NCI-H2081 (cell line): Measurements from ENCODE around the gene GPX2.

ENCODE experiments used
- DNase-seq, 2 experiments: peaks; one replicate each; lab custom pipeline; 2025; lab: John Stamatoyannopoulos, UW

GPX2 gene

DNA sequence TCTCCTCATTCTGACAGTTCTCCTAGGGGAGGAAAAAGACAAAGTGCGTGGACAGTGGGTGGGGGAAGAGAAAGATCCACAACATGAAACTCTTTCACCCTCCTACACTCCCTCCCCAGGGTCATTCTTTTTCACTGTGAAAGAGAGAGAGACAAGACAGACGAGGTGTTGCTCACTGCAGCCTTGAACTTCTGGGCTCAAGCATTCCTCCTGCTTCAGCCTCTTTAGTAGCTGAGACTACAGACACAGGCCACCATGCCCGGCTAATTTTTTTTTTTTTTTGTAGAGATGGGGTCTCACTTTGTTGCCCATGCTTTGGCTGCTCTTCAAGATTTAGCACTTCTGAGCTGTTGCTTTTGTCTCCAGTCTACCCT is 2.7 kb downstream of the GPX2 start:
- no peak for DNase-seq

GRCh38 chr14:64938972-64939816 is 3.4 kb downstream of the GPX2 start:
- peak; percentile 80 to 95 for DNase-seq

DNA sequence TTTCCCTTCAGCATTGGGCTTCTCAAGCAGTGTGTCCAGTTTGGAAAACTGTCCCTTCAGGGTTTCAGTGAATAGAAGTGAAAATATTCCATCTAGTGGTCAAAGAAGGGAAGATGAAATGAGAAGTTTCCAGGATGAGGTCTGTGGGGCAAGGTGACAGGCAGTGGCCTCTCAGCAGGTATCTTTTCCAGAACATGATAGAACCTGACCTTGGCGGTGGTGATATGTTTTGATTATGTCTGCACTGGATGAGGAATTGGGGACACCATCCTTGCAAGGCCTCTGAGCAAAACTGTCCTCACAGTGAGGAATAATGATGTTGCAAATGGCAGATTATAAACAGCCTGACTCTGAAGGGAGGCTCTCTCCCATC is 4.7 kb downstream of the GPX2 start:
- peak in 1 of 2 experiments; percentile 13 for DNase-seq

GRCh38 chr14:64937171-64937820 is 5.2 kb downstream of the GPX2 start:
- DNase-seq: peak in 1 of 2 experiments; percentile 15

- no peak for DNase-seq
Measured at GRCh38 chr14:64935508-64935907, 7.0 kb downstream of the GPX2 start.

GRCh38 chr14:64934338-64934929 is 8.1 kb downstream of the GPX2 start:
- DNase-seq: no peak

- DNase-seq: no peak
Measured at GRCh38 chr14:64932231-64932630, 10.3 kb downstream of the GPX2 start.

GRCh38 chr14:64931123-64931522 is 11.4 kb downstream of the GPX2 start:
- DNase-seq: no peak

DNA sequence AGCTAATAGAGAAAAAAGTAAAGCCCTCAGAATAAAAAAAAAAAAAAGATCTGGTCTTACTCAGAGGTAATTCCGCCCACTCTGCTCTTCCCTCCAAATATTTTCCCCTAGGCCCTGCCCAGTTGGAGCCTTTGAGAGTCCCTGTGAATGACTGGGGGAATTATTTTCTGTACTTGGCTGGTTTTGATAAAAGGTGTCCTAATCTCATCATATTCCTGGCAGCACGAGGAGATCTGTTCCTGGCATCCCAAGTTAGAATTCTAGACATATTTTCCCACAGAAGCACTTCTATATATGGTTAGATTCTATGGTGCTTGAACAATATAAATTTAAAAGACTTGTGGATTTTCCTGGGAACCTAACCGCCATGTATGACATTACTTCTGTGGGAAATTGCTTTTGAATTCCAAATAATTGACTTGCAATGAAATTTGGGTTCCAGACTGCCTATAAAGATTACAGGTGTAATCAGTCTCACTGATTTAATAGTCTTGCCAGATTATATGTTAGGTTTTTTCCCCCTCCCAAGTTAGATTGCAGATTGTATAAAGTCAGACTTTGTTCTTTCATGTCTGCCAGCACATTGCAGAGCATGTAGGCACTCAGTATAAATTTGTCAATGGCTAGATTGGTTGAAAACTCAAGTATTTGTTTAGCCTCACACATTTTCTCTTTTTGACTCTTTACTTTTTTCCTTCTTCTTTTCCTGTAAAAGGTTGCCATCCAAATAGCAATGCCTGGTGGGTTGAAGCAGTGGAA is 12.3 kb downstream of the GPX2 start:
- no peak for DNase-seq

- DNase-seq: no peak
Measured at GRCh38 chr14:64929014-64929359, 13.6 kb downstream of the GPX2 start.

GRCh38 chr14:64928239-64929013 is 14.1 kb downstream of the GPX2 start:
- no peak for DNase-seq

GRCh38 chr14:64927031-64927430 is 15.5 kb downstream of the GPX2 start:
- no peak for DNase-seq

- no peak for DNase-seq
Measured at GRCh38 chr14:64926398-64926995, 16.0 kb downstream of the GPX2 start.

- DNase-seq: no peak
Measured at GRCh38 chr14:64923015-64923414, 19.5 kb downstream of the GPX2 start.

DNA sequence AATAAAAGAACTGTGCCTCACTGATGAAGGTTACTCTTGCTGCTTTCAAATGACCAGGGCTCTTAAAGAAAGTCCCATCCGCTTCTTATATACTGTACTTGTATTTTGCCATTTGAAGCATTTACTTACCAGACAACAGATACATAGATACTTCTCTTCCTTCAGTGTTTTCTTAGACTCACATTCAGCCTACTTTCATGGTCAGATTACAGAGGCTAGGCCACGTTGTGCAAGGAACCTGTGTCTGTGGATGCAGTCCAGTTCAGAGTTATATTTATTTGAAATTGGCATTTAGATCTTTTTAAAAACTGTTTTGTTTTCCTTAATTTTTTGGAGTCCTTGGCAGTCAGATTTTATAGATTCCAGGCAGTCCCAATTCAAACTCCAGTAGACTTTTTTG is 22.1 kb downstream of the GPX2 start:
- DNase-seq: no peak

DNA sequence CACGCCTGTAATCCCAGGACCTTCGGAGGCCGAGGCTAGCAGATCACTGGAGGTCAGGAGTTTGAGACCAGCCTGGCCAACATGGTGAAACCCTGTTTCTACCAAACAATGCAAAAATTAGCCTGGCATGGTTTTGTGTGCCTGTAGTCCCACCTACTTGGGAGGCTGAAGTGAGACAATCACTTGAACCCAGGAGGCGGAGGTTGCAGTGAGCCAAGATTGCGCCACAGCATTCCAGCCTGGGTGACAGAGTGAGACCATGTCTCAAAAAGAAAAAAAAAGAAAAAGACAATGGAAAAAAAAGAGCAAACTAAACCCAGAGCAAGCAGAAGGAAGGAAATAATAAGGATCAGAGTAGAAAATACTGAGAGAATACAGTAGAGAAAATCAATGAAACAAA is 22.9 kb downstream of the GPX2 start:
- no peak for DNase-seq

DNA sequence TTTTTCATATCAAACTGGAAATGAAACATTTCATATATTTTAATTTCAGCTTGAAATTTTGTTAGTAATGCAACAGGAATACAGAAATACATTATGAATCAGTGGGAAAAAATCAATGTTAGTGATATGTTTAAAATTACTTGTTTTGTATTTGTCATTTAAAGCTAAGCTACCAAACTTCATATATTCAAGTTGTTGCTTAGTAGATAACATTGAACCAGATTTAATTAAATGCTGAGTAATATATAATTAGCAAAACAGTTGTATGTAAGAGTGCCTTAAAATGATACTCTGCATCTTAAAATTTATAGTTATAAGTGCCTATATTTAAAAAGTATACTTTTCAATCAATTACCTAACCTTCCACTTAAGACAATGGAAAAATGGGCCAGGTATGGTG is 23.3 kb downstream of the GPX2 start:
- no peak for DNase-seq

GRCh38 chr14:64918216-64918615 is 24.3 kb downstream of the GPX2 start:
- DNase-seq: no peak

- DNase-seq: no peak
Measured at GRCh38 chr14:64915797-64916196, 26.7 kb downstream of the GPX2 start.

DNA sequence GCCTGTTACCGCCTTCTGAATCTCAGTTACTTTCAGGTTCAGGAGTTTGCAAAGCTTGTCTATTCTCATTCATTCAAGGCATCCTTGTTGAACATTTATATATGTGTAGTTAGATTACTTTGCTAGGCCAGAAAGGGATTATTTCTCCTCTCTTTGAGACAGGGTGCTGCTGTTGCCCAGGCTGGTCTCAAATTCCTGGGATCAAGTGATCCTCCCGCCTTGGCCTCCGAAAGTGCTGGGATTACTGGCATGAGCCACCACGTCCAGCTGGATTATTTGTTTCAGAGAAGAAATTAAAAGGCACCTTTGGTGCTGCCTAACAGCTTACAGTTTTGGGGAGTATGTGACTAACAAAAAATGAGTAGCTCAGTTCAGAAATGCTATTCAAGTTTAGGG is 27.5 kb downstream of the GPX2 start:
- no peak for DNase-seq

DNA sequence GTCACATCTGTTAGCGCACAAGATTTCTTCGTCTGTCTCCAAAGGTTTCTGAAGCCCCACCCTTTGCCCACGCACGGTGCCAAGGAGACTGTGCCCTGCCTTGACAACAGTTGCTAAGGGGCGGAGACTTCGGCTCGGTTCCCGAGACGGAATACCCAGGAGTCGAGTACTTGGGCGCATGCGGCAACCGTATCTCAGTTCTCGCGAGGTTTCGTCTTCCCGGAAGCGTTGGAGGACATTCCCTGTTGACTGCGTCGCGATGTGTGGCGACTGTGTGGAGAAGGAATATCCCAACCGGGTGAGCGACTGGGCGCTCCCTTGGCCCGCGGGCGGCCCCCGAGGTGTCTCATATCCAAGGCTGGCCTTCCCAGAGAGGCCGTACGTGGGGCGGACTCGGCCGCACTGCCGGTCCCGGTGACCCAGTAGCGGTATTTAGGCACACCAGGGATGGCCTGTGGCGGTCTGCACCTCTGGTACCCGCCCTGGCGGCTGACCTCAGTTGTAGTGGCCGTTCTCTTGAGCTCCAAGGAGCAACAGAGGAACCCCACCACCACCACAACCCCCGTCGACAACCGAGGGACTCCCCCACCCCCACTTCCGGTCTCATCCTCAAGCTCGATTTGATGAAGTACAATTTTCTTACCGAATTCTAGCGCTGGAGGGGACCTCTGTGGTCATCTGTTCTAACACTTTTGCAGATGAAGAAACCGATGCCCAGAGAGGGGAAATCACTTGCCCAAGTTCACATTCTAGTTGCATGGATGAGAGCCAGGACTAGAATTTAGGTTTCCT is 28.1 kb downstream of the GPX2 start, which contains the start of gene CHURC1:
Gene CHURC1 (plus strand): TSS at position 219 of the 792 bp plus-strand sequence. CDS start 41 bp downstream, at position 260.
- peak; percentile 99 for DNase-seq
